NK-92 treated with Interleukin-12 subunit alpha and Interleukin-12 subunit beta, amount 100 ng/mL, for 24 hours (cell line): ENCODE results near the gene NRIP2.

ENCODE experiments used
- DNase-seq: peaks from one replicate; lab custom pipeline; 2025; lab: John Stamatoyannopoulos, UW

Gene NRIP2

GRCh38 chr12:2845280-2845679 lies 10.4 kb upstream of the NRIP2 start:
- no peak for DNase-seq

DNA sequence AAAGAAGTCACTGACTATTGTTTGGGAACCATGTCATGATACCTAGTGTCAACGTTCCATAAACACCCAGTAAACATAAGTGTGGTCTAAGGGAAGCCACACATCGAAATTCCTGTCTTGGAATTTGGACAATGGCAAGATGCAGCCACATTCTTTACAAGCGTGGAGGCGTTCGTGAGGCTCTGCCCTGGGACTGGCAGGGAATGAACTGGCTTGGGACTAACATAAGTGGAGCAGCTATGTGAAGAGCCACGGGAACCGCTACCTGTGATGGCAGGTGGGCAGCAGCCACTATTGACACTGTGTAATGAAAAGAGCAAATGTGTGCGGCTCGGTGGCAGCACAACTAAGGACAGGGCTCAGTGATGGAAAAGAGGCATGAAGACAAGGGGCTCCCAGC lies 10.0 kb upstream of the NRIP2 start:
- no peak for DNase-seq

DNA sequence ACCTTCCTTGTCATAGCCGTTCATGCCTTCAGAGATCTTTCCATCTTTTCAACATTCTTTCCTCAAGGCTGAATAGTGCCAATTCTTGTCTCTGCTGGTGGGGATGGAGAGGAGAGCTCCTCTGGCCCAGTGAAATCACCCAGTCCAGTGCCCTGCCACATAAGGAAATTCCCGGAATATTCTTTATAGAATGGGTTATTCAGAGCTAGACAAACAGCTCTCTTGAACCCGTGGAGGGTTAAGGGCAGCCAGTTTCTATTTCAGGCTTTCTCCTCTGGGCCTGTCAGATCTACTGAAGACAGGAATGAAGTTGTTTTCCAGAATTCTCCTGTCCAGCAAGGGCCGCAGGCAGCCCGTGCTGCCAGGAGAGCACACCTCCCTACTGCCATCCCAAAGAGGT lies 8.1 kb upstream of the NRIP2 start:
- no peak for DNase-seq

DNA sequence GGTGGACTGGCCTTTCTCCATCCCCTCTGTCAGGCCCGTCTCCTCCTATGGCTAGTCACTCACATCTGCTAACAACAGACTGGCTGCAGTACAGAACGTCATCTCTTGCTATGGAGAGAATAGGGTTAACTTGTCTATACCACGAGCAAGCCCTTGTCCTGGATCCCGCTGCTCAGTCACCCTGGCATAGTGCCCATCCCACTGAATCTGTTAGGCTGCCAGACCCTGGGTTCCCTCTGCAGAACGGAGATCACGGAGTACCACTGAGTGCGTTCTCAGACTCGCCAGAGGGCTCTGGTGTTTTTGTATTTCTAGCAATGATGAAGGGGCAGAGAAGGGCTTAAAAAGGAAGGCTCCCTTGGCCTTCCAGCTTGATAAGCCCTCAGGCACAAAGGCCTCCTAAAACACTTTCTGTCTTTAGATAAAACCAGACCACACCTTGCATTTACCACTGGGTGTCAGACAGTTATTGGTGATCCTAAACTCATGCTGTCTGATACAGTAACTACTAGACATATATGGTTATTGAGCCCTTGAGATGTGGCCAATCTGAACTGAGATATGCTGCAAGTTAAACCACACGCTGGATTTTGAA lies 6.3 kb upstream of the NRIP2 start:
- no peak for DNase-seq

DNA sequence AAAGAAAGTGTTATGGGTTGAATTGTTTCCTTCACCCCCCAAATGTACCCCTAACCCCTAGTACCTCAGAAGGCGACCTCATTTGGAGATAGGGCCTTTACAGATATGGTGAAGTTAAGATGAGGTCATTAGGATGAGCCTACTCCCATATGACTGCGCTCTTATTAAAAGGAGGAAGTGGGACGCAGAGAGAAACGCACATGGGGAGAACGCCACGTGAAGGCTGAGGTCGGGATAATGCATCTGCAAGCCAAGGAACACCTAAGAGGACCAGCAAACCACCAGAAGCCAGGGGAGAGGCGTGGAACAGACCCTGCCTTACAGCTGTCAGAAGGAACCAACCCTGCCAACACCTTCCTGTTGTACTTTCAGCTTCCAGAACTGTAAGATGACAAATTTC lies 1.7 kb upstream of the NRIP2 start:
- no peak for DNase-seq

- DNase-seq, result no peak
Observed at GRCh38 chr12:2835691-2836403, 1.0 kb upstream of the NRIP2 start.

DNA sequence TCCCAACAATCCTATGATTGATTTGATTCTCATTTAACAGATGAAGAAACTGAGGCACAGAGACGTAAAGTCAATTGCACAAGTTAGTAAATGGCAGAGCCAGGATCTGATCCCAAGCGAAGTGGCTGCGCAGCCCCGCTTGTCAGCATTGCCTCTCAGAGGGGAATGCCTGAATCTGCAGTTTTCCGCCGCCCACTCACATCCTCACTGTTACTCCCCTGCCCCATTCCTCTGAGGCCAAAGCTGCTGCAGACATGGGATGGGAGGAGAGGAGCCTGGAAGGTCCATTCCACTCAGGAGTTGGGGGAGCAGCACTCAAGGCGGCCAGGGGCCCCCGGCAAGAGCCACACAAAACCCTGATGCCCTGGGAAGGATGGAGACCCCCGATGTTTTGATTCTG lies 1.0 kb downstream of the NRIP2 start:
- no peak for DNase-seq

- no peak for DNase-seq
Observed at GRCh38 chr12:2833327-2833726, 1.5 kb downstream of the NRIP2 start.

GRCh38 chr12:2832550-2833127 lies 2.2 kb downstream of the NRIP2 start:
- DNase-seq, result no peak

DNA sequence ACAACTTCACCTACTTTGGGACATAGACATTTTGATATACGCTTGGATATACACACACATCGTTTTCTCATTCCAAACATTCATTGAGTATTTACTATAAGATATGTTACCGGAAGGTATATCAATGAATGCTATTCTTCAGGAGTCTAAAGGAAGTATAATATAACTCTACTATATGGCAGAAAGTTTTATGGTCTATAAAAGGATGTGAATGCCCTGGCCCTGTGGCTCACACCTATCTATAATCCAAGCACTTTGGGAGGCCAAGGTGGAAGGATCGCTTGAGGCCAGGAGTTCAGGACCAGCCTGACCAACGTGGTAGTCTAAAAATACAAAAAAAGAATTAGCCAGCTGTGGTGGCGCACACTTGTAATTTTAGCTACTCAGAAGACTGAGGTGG lies 5.6 kb downstream of the NRIP2 start:
- no peak for DNase-seq

- no peak for DNase-seq
Observed at GRCh38 chr12:2826721-2827515, 7.9 kb downstream of the NRIP2 start.

DNA sequence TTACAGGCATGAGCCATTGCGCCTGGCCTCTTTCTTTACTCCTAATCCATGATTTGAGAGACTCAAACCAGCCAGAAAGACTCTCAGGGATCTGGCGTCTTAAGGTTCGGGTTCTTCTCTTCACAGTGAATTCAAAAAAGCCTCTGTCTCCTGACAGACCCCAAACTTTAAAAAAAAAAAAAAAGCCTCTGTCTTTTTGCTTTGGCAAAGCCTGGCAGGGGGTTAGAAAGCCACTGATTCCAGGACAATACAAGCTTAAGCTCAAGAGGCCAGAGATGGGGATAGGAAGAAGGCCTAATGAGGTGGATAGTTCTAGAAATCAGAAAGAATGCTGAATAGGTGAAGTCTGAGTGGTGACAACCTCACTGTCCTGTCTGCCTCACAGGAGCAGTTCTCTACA lies 8.8 kb downstream of the NRIP2 start:
- no peak for DNase-seq

- DNase-seq, result no peak
Observed at GRCh38 chr12:2825132-2825531, 9.7 kb downstream of the NRIP2 start.

- no peak for DNase-seq
Observed at GRCh38 chr12:2824541-2824940, 10.3 kb downstream of the NRIP2 start.

GRCh38 chr12:2823483-2823882 lies 11.4 kb downstream of the NRIP2 start:
- DNase-seq, result no peak

DNA sequence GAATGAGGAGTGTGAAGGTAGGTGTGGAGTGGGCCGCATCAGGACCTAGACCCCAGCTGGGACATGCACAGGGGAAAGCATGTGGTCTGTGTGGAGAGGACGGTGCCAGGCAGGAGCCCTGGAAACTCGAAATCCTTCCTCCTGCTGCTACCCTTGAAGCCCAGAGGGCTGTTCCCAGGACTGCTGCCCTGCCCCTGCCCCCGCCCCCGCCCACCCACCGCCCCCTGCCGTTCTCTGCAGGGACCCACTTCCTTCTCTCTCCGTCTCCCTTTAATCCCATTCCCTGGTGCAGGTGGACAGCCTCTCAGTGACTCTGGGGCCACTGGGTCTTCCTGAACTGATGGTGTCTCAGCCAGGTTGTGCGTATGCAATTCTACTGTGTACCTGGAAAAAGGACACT lies 14.4 kb downstream of the NRIP2 start:
- no peak for DNase-seq

GRCh38 chr12:2819810-2820209 lies 15.0 kb downstream of the NRIP2 start:
- DNase-seq, result no peak

DNA sequence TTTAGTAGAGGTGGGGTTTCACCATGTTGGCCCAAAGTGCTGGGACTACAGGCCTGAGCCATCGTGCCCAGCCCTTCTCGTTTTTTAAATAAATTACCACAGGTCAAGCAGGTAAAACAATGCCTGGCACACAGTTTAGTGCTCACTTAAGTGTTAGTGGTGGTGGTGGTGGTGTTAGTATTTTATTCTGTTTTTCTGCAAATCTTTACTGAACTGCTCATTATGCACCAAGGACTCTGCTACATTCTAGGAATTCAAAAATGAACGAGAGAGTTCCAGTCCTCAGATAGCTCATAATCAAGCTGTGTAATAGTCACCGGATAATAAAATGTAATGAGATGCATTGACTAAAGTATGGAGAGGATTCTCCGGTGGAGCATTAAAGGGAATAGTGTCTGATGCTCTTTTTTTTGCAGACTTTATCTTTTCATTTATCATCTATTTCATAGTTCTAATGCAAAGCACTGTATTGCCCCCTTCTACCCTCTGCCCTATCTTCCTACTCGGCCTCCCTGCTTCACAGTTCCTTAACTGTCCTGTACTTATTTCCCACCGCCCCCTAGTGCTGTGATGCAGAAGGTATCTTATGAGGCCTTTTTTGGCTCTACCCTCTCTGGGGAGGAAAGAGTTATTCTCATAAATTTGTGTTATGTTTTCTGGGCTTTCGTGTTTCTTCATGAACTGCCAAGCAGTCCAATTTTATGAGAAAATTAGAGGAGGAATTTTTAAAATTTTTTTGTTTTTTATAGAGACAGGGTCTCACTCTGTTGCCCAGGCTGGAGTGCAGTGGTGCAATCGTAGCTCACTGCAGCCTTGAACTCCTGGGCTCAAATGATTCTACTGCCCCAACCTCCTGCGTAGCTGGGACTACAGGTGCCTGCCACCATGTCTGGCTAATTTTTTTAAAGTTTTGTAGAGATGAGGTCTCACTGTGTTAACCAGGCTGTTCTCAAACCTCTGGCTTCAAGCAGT lies 21.3 kb downstream of the NRIP2 start:
- DNase-seq, result peak; percentile 5

DNA sequence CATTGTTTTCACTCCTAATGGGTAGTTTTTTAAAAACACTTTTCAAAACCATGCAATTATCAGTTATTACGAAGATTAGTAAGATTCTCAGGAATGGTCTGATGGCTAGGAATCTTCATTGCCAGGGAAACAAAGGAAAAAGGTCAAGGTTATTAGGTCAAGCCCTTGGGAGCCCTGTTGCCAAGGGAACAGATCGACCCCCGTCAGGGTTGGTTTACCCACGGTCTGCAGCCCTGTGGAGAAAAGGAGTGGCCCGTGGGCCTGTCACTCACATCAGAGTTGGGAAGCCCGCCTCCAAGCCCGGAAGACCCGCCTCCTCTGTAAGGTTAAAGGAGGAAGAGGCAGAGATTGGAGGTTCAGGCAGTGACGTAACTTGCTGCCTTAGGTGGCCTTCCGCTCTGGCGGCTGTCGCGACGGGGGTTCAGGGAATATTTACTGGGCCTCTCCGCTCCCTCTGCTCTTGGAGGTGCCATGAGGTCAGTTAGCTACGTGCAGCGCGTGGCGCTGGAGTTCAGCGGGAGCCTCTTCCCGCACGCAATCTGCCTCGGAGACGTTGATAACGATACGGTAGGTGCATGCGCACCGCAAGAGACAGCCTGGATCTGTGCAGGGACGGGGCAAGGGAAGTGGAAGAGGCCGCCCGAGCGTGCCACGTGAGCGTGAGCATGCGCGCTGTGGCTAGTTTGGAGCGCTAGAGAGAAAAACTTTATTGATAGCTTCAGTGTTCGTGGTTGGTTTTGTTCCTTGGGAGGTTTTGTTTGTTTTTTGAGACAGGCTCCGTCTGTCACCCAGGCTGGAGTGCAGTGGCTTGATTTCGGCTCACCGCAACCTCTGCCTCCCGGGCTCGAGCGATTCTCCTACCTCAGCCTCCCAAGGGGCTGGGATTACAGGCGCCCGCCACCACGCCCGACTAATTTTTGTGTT lies 22.3 kb downstream of the NRIP2 start, which contains the start of gene ITFG2:
ITFG2 (plus strand) TSS at position 379 of the 924 bp plus-strand sequence; CDS start at position 472, 93 bp downstream.
- peak; percentile 82 for DNase-seq

- no peak for DNase-seq
Observed at GRCh38 chr12:2811801-2812200, 23.0 kb downstream of the NRIP2 start.
